Measurements from ENCODE around the gene ROR1.

DNA sequence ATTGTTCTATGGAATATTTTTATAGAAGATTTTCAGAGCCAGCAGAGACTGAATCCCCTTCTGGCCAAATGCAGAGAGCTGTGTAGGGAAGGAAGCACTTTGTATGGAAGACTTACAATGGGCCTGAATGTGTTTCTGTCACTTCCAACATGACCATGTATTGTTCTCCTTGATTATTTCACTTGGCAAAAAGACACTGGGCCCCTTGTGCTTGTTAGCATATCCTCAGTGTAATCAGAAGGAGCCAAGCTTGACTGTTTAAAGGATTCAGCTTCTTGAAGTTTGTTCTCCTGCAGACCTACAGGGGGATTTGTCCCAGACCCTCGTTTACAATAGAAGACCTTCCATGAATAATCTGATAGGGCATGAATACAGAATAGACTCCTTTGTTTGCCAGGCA is 381.5 kb downstream of the ROR1 start:
- no peak for TF ChIP-seq EZH2 (IDR thresholded peaks at IDR 0.05)
- TF ChIP-seq, protein P1, sequence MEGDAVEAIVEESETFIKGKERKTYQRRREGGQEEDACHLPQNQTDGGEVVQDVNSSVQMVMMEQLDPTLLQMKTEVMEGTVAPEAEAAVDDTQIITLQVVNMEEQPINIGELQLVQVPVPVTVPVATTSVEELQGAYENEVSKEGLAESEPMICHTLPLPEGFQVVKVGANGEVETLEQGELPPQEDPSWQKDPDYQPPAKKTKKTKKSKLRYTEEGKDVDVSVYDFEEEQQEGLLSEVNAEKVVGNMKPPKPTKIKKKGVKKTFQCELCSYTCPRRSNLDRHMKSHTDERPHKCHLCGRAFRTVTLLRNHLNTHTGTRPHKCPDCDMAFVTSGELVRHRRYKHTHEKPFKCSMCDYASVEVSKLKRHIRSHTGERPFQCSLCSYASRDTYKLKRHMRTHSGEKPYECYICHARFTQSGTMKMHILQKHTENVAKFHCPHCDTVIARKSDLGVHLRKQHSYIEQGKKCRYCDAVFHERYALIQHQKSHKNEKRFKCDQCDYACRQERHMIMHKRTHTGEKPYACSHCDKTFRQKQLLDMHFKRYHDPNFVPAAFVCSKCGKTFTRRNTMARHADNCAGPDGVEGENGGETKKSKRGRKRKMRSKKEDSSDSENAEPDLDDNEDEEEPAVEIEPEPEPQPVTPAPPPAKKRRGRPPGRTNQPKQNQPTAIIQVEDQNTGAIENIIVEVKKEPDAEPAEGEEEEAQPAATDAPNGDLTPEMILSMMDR (IDR thresholded peaks at IDR 0.05), result peak; percentile 10

Data from neural progenitor cell (in vitro differentiated cells).